Stimulated activated CD8-positive, alpha-beta memory T cell treated with anti-CD3 and anti-CD28 coated beads, Interleukin-2, amount 100 ng/mL, for 1 hour (primary cell): Measurements from ENCODE around the gene ARF1.

Source experiments
- DNase-seq, 2 donors: peaks; one replicate each; pipeline ENCODE4 v3.0.0-alpha.2; 2020; ENCODE audit warnings: low read depth in 2 of 2

ARF1 gene

DNA sequence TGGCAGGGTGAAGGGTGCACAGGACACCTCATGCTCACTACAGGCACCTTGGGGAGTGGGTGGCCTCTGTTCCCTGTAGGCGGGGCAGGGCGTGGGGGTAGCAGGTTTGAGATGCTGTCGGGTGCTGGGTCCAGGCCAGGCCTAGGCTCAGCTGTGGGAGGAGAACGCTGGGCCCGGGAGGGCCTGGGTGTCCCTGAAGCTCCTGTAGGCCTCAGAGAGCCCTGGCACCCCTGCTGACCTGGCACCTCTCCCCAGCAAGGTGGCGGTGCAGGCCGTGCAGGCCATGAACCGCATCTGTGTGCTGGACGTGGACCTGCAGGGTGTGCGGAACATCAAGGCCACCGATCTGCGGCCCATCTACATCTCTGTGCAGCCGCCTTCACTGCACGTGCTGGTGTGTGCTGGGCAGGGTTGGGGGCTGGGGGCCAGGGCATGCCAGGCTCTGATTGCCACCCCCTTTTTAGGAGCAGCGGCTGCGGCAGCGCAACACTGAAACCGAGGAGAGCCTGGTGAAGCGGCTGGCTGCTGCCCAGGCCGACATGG is 64.7 kb downstream of the ARF1 start:
- no peak for DNase-seq

GRCh38 chr1:228147768-228148167 is 65.3 kb downstream of the ARF1 start:
- no peak for DNase-seq

- DNase-seq, result no peak
These were observed 65.8 kb downstream of the ARF1 start for GRCh38 chr1:228148196-228148861.
